ENCODE data around the gene DENND6B. TPM values are rescaled to one million over a fixed set of nuclear protein-coding genes. Genes with fewer than 3 reads are reported as not detected.

DENND6B gene
- total RNA-seq, 1 experiment from 2014 or later, result 0.47 TPM

Other genes starting within 250 kb of the DENND6B start
- 0.03 and 0.38 TPM in 2 replicates for gene MLC1, start 241.6 kb downstream of the DENND6B start, total RNA-seq (2014; rRNA removed; shearing (Covaris generic))
- gene MOV10L1, start 237.0 kb downstream of the DENND6B start, total RNA-seq (2014; rRNA removed; shearing (Covaris generic)), result 0.97 and 1.7 TPM in 2 replicates
- 0.13 and 0.58 TPM in 2 replicates for gene PANX2, start 156.3 kb downstream of the DENND6B start, total RNA-seq (2014; rRNA removed; shearing (Covaris generic))
- 27.0 and 29.1 TPM in 2 replicates for gene TRABD, start 141.1 kb downstream of the DENND6B start, total RNA-seq (2014; rRNA removed; shearing (Covaris generic))
- gene SELENOO, start 126.0 kb downstream of the DENND6B start, total RNA-seq (2014; rRNA removed; shearing (Covaris generic)), result 16.1 and 25.1 TPM in 2 replicates
- 17.4 and 25.0 TPM in 2 replicates for gene TUBGCP6, start 82.0 kb downstream of the DENND6B start, total RNA-seq (2014; rRNA removed; shearing (Covaris generic))
- 15.4 and 30.4 TPM in 2 replicates for gene HDAC10, start 75.7 kb downstream of the DENND6B start, total RNA-seq (2014; rRNA removed; shearing (Covaris generic))
- 1.9 and 4.8 TPM in 2 replicates for gene MAPK12, start 65.3 kb downstream of the DENND6B start, total RNA-seq (2014; rRNA removed; shearing (Covaris generic))
- gene MAPK11, start 56.6 kb downstream of the DENND6B start, total RNA-seq (2014; rRNA removed; shearing (Covaris generic)), result 1.3 and 2.2 TPM in 2 replicates
- gene PLXNB2, start 19.4 kb downstream of the DENND6B start, total RNA-seq (2014; rRNA removed; shearing (Covaris generic)), result 45.9 and 61.7 TPM in 2 replicates
- 62.1 and 69.7 TPM in 2 replicates for gene PPP6R2, start 16.3 kb upstream of the DENND6B start, total RNA-seq (2014; rRNA removed; shearing (Covaris generic))
- gene SBF1, start 148.0 kb upstream of the DENND6B start, total RNA-seq (2014; rRNA removed; shearing (Covaris generic)), result 77.0 and 87.9 TPM in 2 replicates
- gene ADM2, start 154.5 kb upstream of the DENND6B start, total RNA-seq (2014; rRNA removed; shearing (Covaris generic)), result 0.05 TPM in 1 of 2 replicates, not detected in the other
- gene MIOX, start 159.8 kb upstream of the DENND6B start, total RNA-seq (2014; rRNA removed; shearing (Covaris generic)), result not detected in 2 replicates
- gene LMF2, start 180.7 kb upstream of the DENND6B start, total RNA-seq (2014; rRNA removed; shearing (Covaris generic)), result 34.7 and 53.5 TPM in 2 replicates
- 106 and 113 TPM in 2 replicates for gene NCAPH2, start 181.2 kb upstream of the DENND6B start, total RNA-seq (2014; rRNA removed; shearing (Covaris generic))
- gene SCO2, start 198.6 kb upstream of the DENND6B start, total RNA-seq (2014; rRNA removed; shearing (Covaris generic)), result 2.0 and 6.3 TPM in 2 replicates
- 3.2 and 12.6 TPM in 2 replicates for gene TYMP, start 203.0 kb upstream of the DENND6B start, total RNA-seq (2014; rRNA removed; shearing (Covaris generic))
- gene KLHDC7B, start 218.9 kb upstream of the DENND6B start, total RNA-seq (2014; rRNA removed; shearing (Covaris generic)), result 0.11 and 0.66 TPM in 2 replicates
- gene SYCE3, start 235.9 kb upstream of the DENND6B start, total RNA-seq (2014; rRNA removed; shearing (Covaris generic)), result not detected in 2 replicates